K562 (cell line): ENCODE results near the gene KIF26A. TPM values are rescaled to one million over a fixed set of nuclear protein-coding genes. Genes with fewer than 3 reads are reported as not detected.

Experiments
- ATAC-seq: fragments of 200-7000 bp; cut with Tn5 transposase; 3 replicates; pipeline ENCODE4 v1.9.1; 2020; ENCODE audit warnings: moderate library complexity
- BruUV-seq: library from RNA; stranded (reverse); fragments of 400-500 nt; replicated peaks from 2 replicates; lab custom pipeline; 2021; lab: Mats Ljungman, UMichigan
- CTCF ChIA-PET: fragments of 300-600 bp; formaldehyde crosslinking; extraction: SDS; loops from one replicate; lab custom pipeline; 2021; ENCODE audit warnings: low intra/inter-chr PET ratio; lab: Yijun Ruan, JAX
- POLR2A ChIA-PET: fragments of 300-600, 350-650 bp; sonication (Branson Sonifier 250); formaldehyde crosslinking; extraction: SDS; loops from one replicate; lab custom pipeline; 2021; ENCODE audit warnings: antibody characterized with exemption, inconsistent platforms; lab: Yijun Ruan, JAX
- DNase-seq, 4 experiments: peaks; one replicate each; pipeline versions ENCODE4 v3.0.0 to v3.0.0-alpha.2; 2011 to 2018; ENCODE audit warnings: low spot score in 3 of 4, mixed read lengths in 3 of 4; ENCODE audit errors: extremely low read depth in 1 of 4
- FAIRE-seq: peaks from 2 replicates; lab custom pipeline; 2011; peaks lifted over from hg19 to GRCh38; lab: Jason Lieb, UNC
- H2AFZ ChIP-seq: 2 replicates; pipeline ENCODE4 v1.6.0; 2011; ENCODE audit warnings: low read depth, low read length, control low read depth, inconsistent platforms
- H3K27ac ChIP-seq: fragments of 200-600 bp; 3 replicates; pipeline ENCODE4 v1.8.0; 2011; ENCODE audit warnings: low read depth, mild to moderate bottlenecking, control low read depth, inconsistent platforms, low read length, moderate library complexity, mixed read lengths; ENCODE audit errors: extremely low read depth
- H3K27me3 ChIP-seq, 2 experiments: fragments of 300-600 bp in 1 of 2; 2 replicates in 1 of 2; 3 replicates in 1 of 2; pipeline versions ENCODE4 v1.6.0 to v1.8.0; 2011; ENCODE audit warnings: inconsistent platforms in 2 of 2, low read length in 2 of 2, mild to moderate bottlenecking in 1 of 2, mixed read lengths in 1 of 2, moderate library complexity in 1 of 2; ENCODE audit not compliant: control insufficient read depth in 2 of 2, insufficient read depth in 2 of 2
- H3K36me3 ChIP-seq: fragments of 300-600 bp; 3 replicates; pipeline ENCODE4 v1.8.0; 2011; ENCODE audit warnings: mild to moderate bottlenecking, low read length, inconsistent platforms; ENCODE audit not compliant: control insufficient read depth, insufficient read depth
- H3K4me1 ChIP-seq, 2 experiments: fragments of 200-600 bp in 1 of 2; replicated peaks in 1 of 2; 2 replicates in 1 of 2; 3 replicates in 1 of 2; pipeline versions ENCODE4 v1.5.1 to v1.8.0; 2011; ENCODE audit warnings: inconsistent platforms in 2 of 2, low read length in 2 of 2, mild to moderate bottlenecking in 1 of 2, mixed read lengths in 1 of 2, moderate library complexity in 1 of 2; ENCODE audit not compliant: control insufficient read depth in 2 of 2, insufficient read depth in 2 of 2
- H3K4me2 ChIP-seq: 2 replicates; pipeline ENCODE4 v1.6.1; 2011; ENCODE audit warnings: low read length, control low read depth, inconsistent platforms, mixed read lengths; ENCODE audit not compliant: insufficient read depth
- H3K4me3 ChIP-seq: fragments of 200-600 bp; sonication (generic), shearing (Covaris generic); 2 replicates; pipeline ENCODE4 v1.5.1; 2016; ENCODE audit warnings: control low read depth, inconsistent platforms
- H3K79me2 ChIP-seq: fragments of 200-600 bp; 3 replicates; pipeline ENCODE4 v1.8.0; 2011; ENCODE audit warnings: low read length, inconsistent platforms; ENCODE audit not compliant: control insufficient read depth, insufficient read depth
- H3K9ac ChIP-seq, 2 experiments: 2 replicates each; pipeline versions ENCODE4 v1.6.0 to v1.6.1; 2011; ENCODE audit warnings: low read depth in 2 of 2, low read length in 2 of 2, control low read depth in 1 of 2, inconsistent platforms in 1 of 2, mild to moderate bottlenecking in 1 of 2, mixed read lengths in 1 of 2; ENCODE audit not compliant: insufficient read depth in 1 of 2
- H3K9me1 ChIP-seq: one replicate; pipeline ENCODE4 v1.6.0; 2011; ENCODE audit warnings: inconsistent platforms, mild to moderate bottlenecking, low read length, moderate library complexity; ENCODE audit not compliant: control insufficient read depth, insufficient read depth
- H3K9me3 ChIP-seq: replicated peaks from 2 replicates; pipeline ENCODE4 v1.5.1; 2011; ENCODE audit warnings: low read depth, low read length, inconsistent platforms; ENCODE audit not compliant: control insufficient read depth, insufficient read depth
- H4K20me1 ChIP-seq: replicated peaks from 2 replicates; pipeline ENCODE4 v1.6.1; 2011; ENCODE audit warnings: low read length, inconsistent platforms, mixed read lengths; ENCODE audit not compliant: control insufficient read depth, insufficient read depth
- CREM ChIP-seq: IDR thresholded peaks from 2 replicates; pipeline ENCODE4 v1.6.1; 2014; ENCODE audit warnings: antibody characterized with exemption, low read depth
- GTF2E2 ChIP-seq: fragments of 200-800 bp; sonication (Bioruptor generic); IDR thresholded peaks from 2 replicates; pipeline ENCODE4 v1.6.1; 2016; ENCODE audit warnings: missing genetic modification characterization, missing compliant biosample characterization
- PPARD ChIP-seq: fragments of 250-450 bp; sonication (Bioruptor Pico); IDR thresholded peaks from 2 replicates; pipeline ENCODE4 v1.8.0; 2022; ENCODE audit warnings: inconsistent platforms, mild to moderate bottlenecking, moderate library complexity
- SUPT5H ChIP-seq: fragments of 450-650 bp; IDR thresholded peaks from 2 replicates; pipeline ENCODE4 v1.6.1; 2016
- TOE1 ChIP-seq, 2 experiments: fragments of 450-650 bp in 1 of 2; sonication (generic) in 1 of 2; formaldehyde crosslinking in 1 of 2; IDR thresholded peaks; 2 replicates each; pipeline versions ENCODE4 v1.7.1 to v1.8.0; 2016 to 2022; ENCODE audit warnings: borderline replicate concordance in 2 of 2, mild to moderate bottlenecking in 2 of 2, antibody characterized with exemption in 1 of 2, inconsistent platforms in 1 of 2, low read depth in 1 of 2, missing genetic modification reagents in 1 of 2, moderate library complexity in 1 of 2
- ZNF3 ChIP-seq: fragments of 250-450 bp; sonication (Bioruptor Pico); IDR thresholded peaks from 2 replicates; pipeline ENCODE4 v1.5.0; 2021; ENCODE audit warnings: mild to moderate bottlenecking, moderate library complexity
- ZNF780A ChIP-seq: fragments of 250-450 bp; sonication (Bioruptor Pico); IDR thresholded peaks from 2 replicates; pipeline ENCODE4 v1.5.0; 2021; ENCODE audit warnings: mild to moderate bottlenecking
- WGBS: fragments of 100-300 bp; shearing (Covaris generic); methylation state at CpG from one replicate; pipeline ENCODE4 v1.1.6; 2016; ENCODE audit warnings: low coverage, mixed read lengths; ENCODE audit not compliant: insufficient coverage; ENCODE audit errors: missing lambda C conversion rate; 5-methylcytosine and 5-hydroxymethylcytosine counted together
- in situ Hi-C: fragments of 300-500 bp; cut with MboI; formaldehyde crosslinking; loops from 4 replicates; pipeline ENCODE4 v1.15.0; 2018; ENCODE audit warnings: inconsistent platforms, mixed read lengths
- intact Hi-C: fragments of 100-400 bp; cut with micrococcal nuclease; formaldehyde crosslinking; loops from 2 replicates; pipeline ENCODE4 v1.14.2; 2022
- polyA plus RNA-seq, 8 experiments: library from polyadenylated mRNA; depleted of rRNA in 4 of 8; stranded (reverse) in 5 of 8; unstranded in 3 of 8; fragments of >200 nt; fragmentation: Nextera tagmentation in 2 of 8; fragmentation: Illumina TruSeq in 1 of 8; extraction: Ambion mirVana in 2 of 8; extraction: Trizol in 1 of 8; gene quantifications; 2 replicates each; pipeline versions ENCODE4 v1.2.1 to v1.2.3, GENCODE V29; 2011 to 2014; ENCODE audit warnings: inconsistent platforms in 1 of 8, missing spikeins in 1 of 8
- total RNA-seq, 7 experiments: library from RNA; depleted of rRNA in 6 of 7; stranded (reverse); fragments of >200 nt in 6 of 7; fragmentation: Illumina TruSeq in 2 of 7; extraction: Trizol in 2 of 7; gene quantifications; 2 replicates each; pipeline versions ENCODE4 v1.2.1 to v1.2.3, GENCODE V29; 2011 to 2021; ENCODE audit warnings: low replicate concordance in 1 of 7
- TF ChIP-seq, protein P1 (sequence below), 3 experiments: fragments of 200-800 bp in 1 of 3; sonication (Bioruptor generic) in 1 of 3; sonication (generic) in 1 of 3; formaldehyde crosslinking in 1 of 3; IDR thresholded peaks; 2 replicates each; pipeline versions ENCODE4 v1.6.1 to v1.8.0; 2016 to 2022; ENCODE audit warnings: mild to moderate bottlenecking in 2 of 3, missing compliant biosample characterization in 2 of 3, missing genetic modification characterization in 2 of 3, missing genetic modification reagents in 1 of 3

KIF26A gene
- total and polyA plus RNA-seq, 9 of the 15 experiments (the other 6 are each of a cell fraction or from before 2014, with no cell fraction given) = 0.04 TPM; not detected in 8

DNA sequence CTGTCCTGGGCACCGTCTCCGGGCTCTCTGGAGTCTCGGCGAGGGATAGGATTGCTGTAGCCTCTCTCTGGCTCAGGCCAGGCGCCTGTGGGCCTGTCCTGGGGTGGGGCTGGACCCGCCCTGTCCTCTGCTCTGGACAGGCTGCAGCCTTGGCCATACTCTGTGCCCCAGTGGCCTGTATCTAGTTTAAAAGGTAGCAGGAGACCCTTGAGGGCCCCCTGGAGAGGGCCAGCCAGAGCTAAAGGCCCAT, 1.8 kb downstream of the KIF26A start:
- FAIRE-seq = no peak
- Histone ChIP-seq H3K9me1 (no peaks in the 10 kb centered on the region), H3K4me3 (no peak overlapping the region)
- TF ChIP-seq PPARD (CRISPR knock-in tag) = no peak
- TF ChIP-seq, all 486 proteins: peak for 0
- POLR2A ChIA-PET = no interaction called here
- Histone ChIP-seq H3K9me3 (no peaks in the 10 kb centered on the region), H2AFZ (no peak overlapping the region), H3K36me3 (no peaks in the 10 kb centered on the region), H3K4me2 (no peak overlapping the region), H3K4me1 (0 out of 5 replicates have a peak, but pooled peaks cover 0 to 7% of the 10 kb centered on the region in 2 experiments), H3K79me2 (no peaks in the 10 kb centered on the region), H4K20me1 (no peaks in the 10 kb centered on the region), H3K9ac (no peak overlapping the region), H3K27me3 (peaks cover 0 to 10% of the 10 kb centered on the region in 2 experiments; a peak in 1 of 5 replicates), H3K27ac (no peak overlapping the region)
- in situ Hi-C loops = no loop called here
- BruUV-seq = no TSS peak
- CTCF ChIA-PET = no interaction called here
- no peak for DNase-seq
- intact Hi-C loops = no loop called here
- WGBS = 0% methylated on average over 5 of the region's 6 CpGs
- no peak for ATAC-seq

DNA sequence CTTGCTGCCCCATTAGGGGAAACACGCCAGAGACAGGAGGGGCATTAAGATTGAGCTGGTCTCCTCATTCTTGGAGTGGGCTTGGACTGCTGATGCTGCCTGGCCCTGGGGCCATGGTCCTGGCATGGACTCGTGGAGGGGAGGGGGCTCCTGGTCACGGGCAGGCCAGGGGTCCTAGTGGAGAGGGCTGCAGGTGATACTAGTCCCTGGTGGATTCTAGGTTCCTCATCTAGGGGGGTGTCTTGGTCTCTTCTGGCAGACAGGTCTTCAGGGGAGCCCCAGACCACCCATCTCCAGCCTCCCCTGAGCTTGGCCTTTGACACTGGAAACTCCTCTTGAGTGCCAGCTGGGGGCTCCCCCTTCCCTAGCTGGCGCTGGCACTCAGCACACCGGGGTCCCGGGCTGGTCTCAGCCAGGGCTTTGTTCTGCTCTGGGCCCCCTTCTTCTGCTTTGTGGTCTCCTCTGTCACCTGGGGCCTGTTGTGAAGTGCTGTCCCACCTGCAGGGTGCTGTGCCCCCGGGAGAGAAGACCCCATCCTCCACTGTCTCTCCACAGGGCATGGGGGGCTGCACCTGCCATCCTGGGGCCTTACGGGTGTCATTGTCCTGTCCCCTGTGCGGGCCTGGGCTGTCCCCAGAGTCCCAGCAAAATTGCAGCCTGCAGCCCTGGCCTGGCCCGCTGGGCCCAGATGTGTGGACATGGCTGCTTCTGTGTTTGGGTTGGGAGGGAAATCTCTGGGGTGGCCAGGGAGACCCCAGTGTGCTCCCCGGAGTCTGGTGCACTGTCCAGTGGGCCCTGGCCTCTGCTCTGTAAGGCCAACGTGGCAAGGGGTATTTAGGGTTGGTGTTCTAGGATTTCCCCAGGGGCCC, 2.3 kb downstream of the KIF26A start:
- Histone ChIP-seq H4K20me1 (no peaks in the 10 kb centered on the region), H3K4me2 (no peak overlapping the region), H3K9ac (no peak overlapping the region), H3K4me3 (no peak overlapping the region), H3K27me3 (peaks cover 0 to 15% of the 10 kb centered on the region in 2 experiments; a peak in 1 of 5 replicates), H3K36me3 (no peaks in the 10 kb centered on the region), H3K27ac (no peak overlapping the region), H3K79me2 (no peaks in the 10 kb centered on the region), H3K4me1 (0 out of 5 replicates have a peak, but pooled peaks cover 0 to 7% of the 10 kb centered on the region in 2 experiments), H2AFZ (no peak overlapping the region), H3K9me1 (no peaks in the 10 kb centered on the region), H3K9me3 (no peaks in the 10 kb centered on the region)
- ChIA-PET POLR2A (interaction anchor here (0.7 kb wide), 1 partner anchor 48 kb away, joined by 3 read pairs; no protein-coding TSS in a partner anchor), CTCF (no interaction called here)
- ATAC-seq (no peak; the same call in 2 of the 3 replicates), FAIRE-seq (no peak), DNase-seq (no peak)
- intact Hi-C loops (no loop called here), in situ Hi-C loops (no loop called here)
- BruUV-seq = no TSS peak
- WGBS = 0% methylated on average over 8 of the region's 12 CpGs
- TF ChIP-seq ZNF780A (CRISPR knock-in tag) (no peak), GTF2E2 (tag) (no peak), SUPT5H (no peak), CREM (no peak), ZNF3 (CRISPR knock-in tag) (no peak), TOE1 (IDR thresholded peaks at IDR 0.05; ENCODE audit: borderline replicate concordance) (no peak), TOE1 (CRISPR knock-in tag; IDR thresholded peaks at IDR 0.05; ENCODE audit: borderline replicate concordance, low read depth) (no peak)
- TF ChIP-seq, protein P1, sequence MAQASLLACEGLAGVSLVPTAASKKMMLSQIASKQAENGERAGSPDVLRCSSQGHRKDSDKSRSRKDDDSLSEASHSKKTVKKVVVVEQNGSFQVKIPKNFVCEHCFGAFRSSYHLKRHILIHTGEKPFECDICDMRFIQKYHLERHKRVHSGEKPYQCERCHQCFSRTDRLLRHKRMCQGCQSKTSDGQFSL (CRISPR knock-in tag; IDR thresholded peaks at IDR 0.05) = no peak
- TF ChIP-seq, protein P1 (tag; IDR thresholded peaks at IDR 0.05) = no peak
